GM12878 (cell line): ENCODE measurements around the gene PGAP3. TPM values are rescaled to one million over a fixed set of nuclear protein-coding genes. Genes with fewer than 3 reads are reported as not detected.

Source experiments
- ATAC-seq: fragments of 200-7000 bp; cut with Tn5 transposase; 3 replicates; pipeline ENCODE4 v1.9.1; 2020; ENCODE audit warnings: mild to moderate bottlenecking, moderate library complexity
- BruUV-seq: library from RNA; stranded (reverse); fragments of 400-500 nt; replicated peaks from 2 replicates; lab custom pipeline; 2021; lab: Mats Ljungman, UMichigan
- CTCF ChIA-PET: fragments of 300-600 bp; sonication (Branson Sonifier 250); formaldehyde crosslinking; extraction: SDS; loops from one replicate; lab custom pipeline; 2021; ENCODE audit warnings: inconsistent platforms; lab: Yijun Ruan, JAX
- POLR2A ChIA-PET: fragments of 350-600 bp; formaldehyde crosslinking; extraction: SDS; loops from one replicate; lab custom pipeline; 2021; ENCODE audit warnings: inconsistent platforms; lab: Charles Lee
- RAD21 ChIA-PET: fragments of 300-600 bp; sonication (Branson Sonifier 250); formaldehyde crosslinking; loops from one replicate; lab custom pipeline; 2023; ENCODE audit warnings: antibody characterized with exemption; ENCODE audit not compliant: unreplicated experiment; lab: Charles Lee
- SMC1A ChIA-PET: fragments of 300-600 bp; sonication (Branson Sonifier 250); formaldehyde crosslinking; loops from one replicate; lab custom pipeline; 2023; ENCODE audit not compliant: unreplicated experiment, uncharacterized antibody; lab: Charles Lee
- DNase-seq: peaks from one replicate; pipeline ENCODE4 v3.0.0-alpha.2; 2011; ENCODE audit warnings: low read depth, low spot score
- FAIRE-seq: peaks from 3 replicates; lab custom pipeline; 2011; peaks lifted over from hg19 to GRCh38; lab: Jason Lieb, UNC
- H2AFZ ChIP-seq: 2 replicates; pipeline ENCODE4 v1.6.0; 2011; ENCODE audit warnings: low read depth, low read length, control low read depth; ENCODE audit not compliant: control insufficient read depth
- H3K27ac ChIP-seq: 2 replicates; pipeline ENCODE4 v1.5.1; 2011; ENCODE audit warnings: control low read depth; ENCODE audit not compliant: control insufficient read depth, insufficient read depth
- H3K27me3 ChIP-seq, 2 experiments: replicated peaks in 1 of 2; 2 replicates each; pipeline versions ENCODE4 v1.6.0 to v1.6.1; 2011; ENCODE audit warnings: low read length in 1 of 2; ENCODE audit not compliant: control insufficient read depth in 2 of 2, insufficient read depth in 2 of 2
- H3K36me3 ChIP-seq, 2 experiments: 2 replicates each; pipeline ENCODE4 v1.5.1; 2011; ENCODE audit warnings: low read length in 1 of 2; ENCODE audit not compliant: control insufficient read depth in 2 of 2, insufficient read depth in 2 of 2
- H3K4me1 ChIP-seq: 2 replicates; pipeline ENCODE4 v1.6.1; 2011; ENCODE audit warnings: mild to moderate bottlenecking, low read length, moderate library complexity, mixed read lengths; ENCODE audit not compliant: control insufficient read depth, insufficient read depth
- H3K4me2 ChIP-seq: 2 replicates; pipeline ENCODE4 v1.6.0; 2011; ENCODE audit warnings: control low read depth; ENCODE audit not compliant: control insufficient read depth, insufficient read depth
- H3K4me3 ChIP-seq: fragments of 200-600 bp; sonication (generic); 2 replicates; pipeline ENCODE4 v1.5.1; 2016
- H3K79me2 ChIP-seq: 2 replicates; pipeline ENCODE4 v1.6.0; 2011; ENCODE audit warnings: low read length; ENCODE audit not compliant: control insufficient read depth, insufficient read depth
- H3K9ac ChIP-seq: 2 replicates; pipeline ENCODE4 v1.8.0; 2011; ENCODE audit warnings: low read length, control low read depth, mixed read lengths; ENCODE audit not compliant: control insufficient read depth, insufficient read depth
- H3K9me3 ChIP-seq: replicated peaks from 3 replicates; pipeline ENCODE4 v1.5.1; 2011; ENCODE audit warnings: mild to moderate bottlenecking, low read length; ENCODE audit not compliant: control insufficient read depth, insufficient read depth
- H4K20me1 ChIP-seq: 2 replicates; pipeline ENCODE4 v1.6.0; 2011; ENCODE audit not compliant: control insufficient read depth, insufficient read depth
- ASH2L ChIP-seq: fragments of 300-600, 200-600 bp; sonication (generic); IDR thresholded peaks from 2 replicates; pipeline ENCODE4 v1.6.1; 2017; ENCODE audit warnings: low read depth, mild to moderate bottlenecking, borderline replicate concordance
- MYB ChIP-seq: fragments of 150-350 bp; IDR thresholded peaks from 2 replicates; pipeline ENCODE4 v1.6.1; 2014; ENCODE audit warnings: mild to moderate bottlenecking, low read depth, low read length, borderline replicate concordance
- SIX5 ChIP-seq: IDR thresholded peaks from 2 replicates; pipeline ENCODE4 v1.6.1; 2011; ENCODE audit warnings: mild to moderate bottlenecking, low read depth, low read length, moderate library complexity; ENCODE audit not compliant: severe bottlenecking
- WGBS: methylation state at CpG from one replicate; pipeline ENCODE4 v1.1.6; 2016; ENCODE audit warnings: low lambda C conversion rate; ENCODE audit not compliant: insufficient replicate concordance, insufficient coverage; ENCODE audit errors: missing lambda C conversion rate; 5-methylcytosine and 5-hydroxymethylcytosine counted together
- in situ Hi-C: fragments of 300-500 bp; cut with MboI; formaldehyde crosslinking; loops from 9 replicates; pipeline ENCODE4 v1.14.3; 2018; ENCODE audit warnings: mixed read lengths
- intact Hi-C: fragments of 100-400 bp; cut with micrococcal nuclease; formaldehyde crosslinking; loops from one replicate; pipeline ENCODE4 v1.14.2; 2022; ENCODE audit not compliant: unreplicated experiment
- polyA plus RNA-seq, 11 experiments: library from polyadenylated mRNA; depleted of rRNA in 4 of 11; unstranded in 6 of 11; stranded (reverse) in 5 of 11; fragments of >200 nt; fragmentation: Nextera tagmentation in 4 of 11; fragmentation: Illumina TruSeq in 1 of 11; extraction: Ambion mirVana in 4 of 11; extraction: Trizol in 1 of 11; gene quantifications; 1 replicate in 1 of 11; 2 replicates in 10 of 11; pipeline versions ENCODE4 v1.2.1 to v1.2.3, GENCODE V29; 2011 to 2016; ENCODE audit warnings: inconsistent platforms in 2 of 11, missing spikeins in 2 of 11, low read depth in 1 of 11
- total RNA-seq, 4 experiments: library from RNA; depleted of rRNA in 3 of 4; stranded (reverse); fragments of >200 nt in 3 of 4; fragmentation: Illumina TruSeq in 1 of 4; extraction: Trizol in 1 of 4; gene quantifications; 2 replicates each; pipeline versions ENCODE4 v1.2.1 to v1.2.3, GENCODE V29; 2013 to 2021
- TF ChIP-seq, protein P1 (sequence below): IDR thresholded peaks from 2 replicates; pipeline ENCODE4 v1.6.1; 2011; ENCODE audit warnings: borderline replicate concordance, low read depth, mild to moderate bottlenecking, moderate library complexity, low read length; ENCODE audit not compliant: insufficient read depth, poor library complexity, severe bottlenecking

The PGAP3 gene
- total and polyA plus RNA-seq, 10 of the 15 experiments (the other 5 are each of a cell fraction or from before 2014, with no cell fraction given): 0.21 to 10.0 (median 5.3) TPM

GRCh38 chr17:39724731-39725130 lies 36.9 kb upstream of the PGAP3 start:
- ATAC-seq (no peak), FAIRE-seq (no peak), DNase-seq (no peak)
- no peak overlapping the region for H3K4me3 ChIP-seq
- SMC1A ChIA-PET: no interaction called here
- TF ChIP-seq, protein P1, sequence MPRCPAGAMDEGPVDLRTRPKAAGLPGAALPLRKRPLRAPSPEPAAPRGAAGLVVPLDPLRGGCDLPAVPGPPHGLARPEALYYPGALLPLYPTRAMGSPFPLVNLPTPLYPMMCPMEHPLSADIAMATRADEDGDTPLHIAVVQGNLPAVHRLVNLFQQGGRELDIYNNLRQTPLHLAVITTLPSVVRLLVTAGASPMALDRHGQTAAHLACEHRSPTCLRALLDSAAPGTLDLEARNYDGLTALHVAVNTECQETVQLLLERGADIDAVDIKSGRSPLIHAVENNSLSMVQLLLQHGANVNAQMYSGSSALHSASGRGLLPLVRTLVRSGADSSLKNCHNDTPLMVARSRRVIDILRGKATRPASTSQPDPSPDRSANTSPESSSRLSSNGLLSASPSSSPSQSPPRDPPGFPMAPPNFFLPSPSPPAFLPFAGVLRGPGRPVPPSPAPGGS: no peak
- no peak for TF ChIP-seq ASH2L
- H3K9ac ChIP-seq: no peak overlapping the region
- H3K9me3 ChIP-seq: no peaks in the 10 kb centered on the region
- peaks cover 3% of the 10 kb centered on the region; the same call in 1 of the 2 replicates for H3K4me1 ChIP-seq
- H2AFZ ChIP-seq: no peak overlapping the region
- H3K4me2 ChIP-seq: no peak overlapping the region
- 0 out of 4 replicates have a peak, but pooled peaks cover 0 to 3% of the 10 kb centered on the region in 2 experiments for H3K36me3 ChIP-seq
- CTCF ChIA-PET: interaction anchor here (0.6 to 2.7 kb wide), 2 partner anchors 103 to 104 kb away, joined by 4 to 9 read pairs; no protein-coding TSS in a partner anchor
- no peaks in the 10 kb centered on the region for H3K27me3 ChIP-seq
- in situ Hi-C loops: no loop called here
- no TSS peak for BruUV-seq
- 98% methylated on average over 13 of the region's 13 CpGs for WGBS
- H3K79me2 ChIP-seq: peaks cover 5% of the 10 kb centered on the region
- intact Hi-C loops: no loop called here
- RAD21 ChIA-PET: no interaction called here
- H4K20me1 ChIP-seq: no peaks in the 10 kb centered on the region
- H3K27ac ChIP-seq: no peak overlapping the region
- POLR2A ChIA-PET: no interaction called here

DNA sequence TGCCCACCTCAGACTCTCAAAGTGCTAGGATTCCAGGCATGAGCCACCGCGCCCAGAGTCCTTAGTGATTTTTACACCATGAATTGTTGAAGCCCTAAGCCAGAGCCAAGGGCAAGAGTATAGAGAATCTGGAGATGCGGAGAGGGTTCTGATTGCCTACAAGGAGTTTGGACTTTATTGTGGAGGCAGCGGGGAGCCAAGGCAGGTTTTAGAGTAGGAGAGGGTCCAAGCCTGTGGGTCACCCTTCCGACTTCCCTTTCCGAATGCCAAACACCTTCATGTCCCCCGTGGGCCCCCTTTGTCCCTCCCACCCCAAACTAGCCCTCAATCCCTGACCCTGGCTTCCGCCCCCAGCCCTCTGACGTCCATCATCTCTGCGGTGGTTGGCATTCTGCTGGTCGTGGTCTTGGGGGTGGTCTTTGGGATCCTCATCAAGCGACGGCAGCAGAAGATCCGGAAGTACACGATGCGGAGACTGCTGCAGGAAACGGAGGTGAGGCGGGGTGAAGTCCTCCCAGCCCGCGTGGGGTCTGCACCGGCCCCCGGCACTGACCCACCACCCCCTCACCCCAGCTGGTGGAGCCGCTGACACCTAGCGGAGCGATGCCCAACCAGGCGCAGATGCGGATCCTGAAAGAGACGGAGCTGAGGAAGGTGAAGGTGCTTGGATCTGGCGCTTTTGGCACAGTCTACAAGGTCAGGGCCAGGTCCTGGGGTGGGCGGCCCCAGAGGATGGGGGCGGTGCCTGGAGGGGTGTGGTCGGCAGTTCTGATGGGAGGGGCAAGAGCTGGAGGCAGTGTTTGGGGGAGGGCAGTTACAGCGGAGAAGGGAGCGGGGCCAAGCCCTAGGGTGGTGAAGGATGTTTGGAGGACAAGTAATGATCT lies 35.4 kb upstream of the PGAP3 start:
- no peak for DNase-seq
- Histone ChIP-seq H3K4me1 (no peaks in the 10 kb centered on the region), H3K79me2 (no peaks in the 10 kb centered on the region), H3K27ac (no peak overlapping the region), H2AFZ (no peak overlapping the region), H3K36me3 (0 out of 4 replicates have a peak, but pooled peaks cover 0 to 3% of the 10 kb centered on the region in 2 experiments), H3K9me3 (no peaks in the 10 kb centered on the region), H4K20me1 (no peaks in the 10 kb centered on the region), H3K27me3 (no peaks in the 10 kb centered on the region), H3K4me3 (no peak overlapping the region), H3K4me2 (no peak overlapping the region), H3K9ac (no peak overlapping the region)
- ChIA-PET SMC1A (no interaction called here), CTCF (no interaction called here), POLR2A (no interaction called here), RAD21 (no interaction called here)
- no TSS peak for BruUV-seq
- ATAC-seq: peak; percentile 69
- in situ Hi-C loops (no loop called here), intact Hi-C loops (no loop called here)
- WGBS: 84% methylated on average over 30 of the region's 34 CpGs
- no peak for FAIRE-seq
- TF ChIP-seq MYB (no peak), SIX5 (no peak)
